SKM-1 treated with dmso at 0.1 percent for 144 hours (cell line): Measurements from ENCODE around the gene LMBR1.

Experiments used
- DNase-seq: peaks from one replicate; lab custom pipeline; 2025; ENCODE audit not compliant: unreplicated experiment; lab: John Stamatoyannopoulos, UW

LMBR1 gene

DNA sequence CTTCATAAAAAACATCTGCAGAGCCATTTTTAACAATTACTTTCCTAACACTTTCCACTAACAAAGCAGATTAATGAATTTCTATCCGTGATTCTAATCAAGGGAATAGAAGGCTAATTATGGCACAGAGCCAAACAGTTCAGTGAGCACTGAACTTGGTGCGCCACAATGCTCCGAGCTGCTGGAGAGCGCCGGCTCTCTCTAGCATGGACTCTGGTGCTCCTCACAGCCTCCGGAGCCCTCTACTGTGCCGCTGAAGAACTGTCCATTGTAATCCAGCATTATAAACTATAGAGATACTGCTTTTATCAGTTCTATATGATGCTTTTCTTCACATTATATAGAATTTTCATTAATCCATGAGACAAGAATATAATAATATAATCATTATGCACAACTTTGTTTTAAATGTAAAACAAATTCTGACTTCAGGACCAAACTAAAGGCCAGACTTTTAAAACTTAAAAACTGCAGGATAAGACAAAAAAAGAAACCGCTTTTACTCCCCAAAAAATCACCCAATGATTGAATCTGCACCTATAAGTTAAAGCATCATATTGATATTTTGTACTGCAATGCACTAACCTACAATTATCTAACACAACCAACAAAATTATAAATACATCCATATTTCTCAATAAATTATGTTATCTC is 128.8 kb downstream of the LMBR1 start:
- DNase-seq, result no peak

- no peak for DNase-seq
These were observed 133.3 kb downstream of the LMBR1 start for GRCh38 chr7:156759579-156760202.

GRCh38 chr7:156759143-156759542 is 133.8 kb downstream of the LMBR1 start:
- no peak for DNase-seq

- no peak for DNase-seq
These were observed 138.8 kb downstream of the LMBR1 start for GRCh38 chr7:156754201-156754600.

DNA sequence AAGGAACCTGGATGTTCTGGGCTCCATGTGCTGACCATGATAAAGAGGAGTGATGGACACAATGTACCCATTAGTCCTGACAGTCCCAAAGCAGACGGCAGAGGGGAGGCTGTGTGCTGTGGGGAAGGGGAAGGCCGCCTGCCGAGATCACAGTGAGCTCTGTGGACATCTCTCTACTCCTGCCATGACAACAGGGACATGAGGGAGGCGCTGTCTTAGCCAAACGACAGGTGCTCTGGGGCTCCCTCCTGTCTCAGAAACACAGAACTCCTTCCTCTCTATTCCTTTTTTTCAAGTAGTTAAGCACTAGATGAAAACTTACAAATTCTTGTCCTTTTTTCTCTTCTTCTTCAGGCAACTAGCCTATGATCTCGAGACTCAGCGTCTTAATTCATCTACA is 139.4 kb downstream of the LMBR1 start:
- DNase-seq, result no peak

DNA sequence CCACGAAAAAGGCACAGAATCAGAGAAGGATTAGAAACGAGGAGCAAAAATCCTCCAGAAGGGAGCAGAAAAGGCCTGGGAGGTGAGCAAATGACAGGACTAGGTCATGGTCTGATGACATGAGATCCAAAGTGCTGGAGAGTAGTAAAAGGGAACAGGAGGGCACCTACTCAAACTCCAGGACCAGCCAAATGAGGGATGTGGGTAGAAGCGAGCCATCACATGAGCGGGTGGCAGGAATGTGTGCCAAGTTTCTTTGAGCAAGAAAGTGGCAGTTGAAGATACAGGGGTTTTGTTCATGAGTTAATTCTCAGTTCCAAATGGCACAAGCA is 139.8 kb downstream of the LMBR1 start:
- DNase-seq, result no peak

DNA sequence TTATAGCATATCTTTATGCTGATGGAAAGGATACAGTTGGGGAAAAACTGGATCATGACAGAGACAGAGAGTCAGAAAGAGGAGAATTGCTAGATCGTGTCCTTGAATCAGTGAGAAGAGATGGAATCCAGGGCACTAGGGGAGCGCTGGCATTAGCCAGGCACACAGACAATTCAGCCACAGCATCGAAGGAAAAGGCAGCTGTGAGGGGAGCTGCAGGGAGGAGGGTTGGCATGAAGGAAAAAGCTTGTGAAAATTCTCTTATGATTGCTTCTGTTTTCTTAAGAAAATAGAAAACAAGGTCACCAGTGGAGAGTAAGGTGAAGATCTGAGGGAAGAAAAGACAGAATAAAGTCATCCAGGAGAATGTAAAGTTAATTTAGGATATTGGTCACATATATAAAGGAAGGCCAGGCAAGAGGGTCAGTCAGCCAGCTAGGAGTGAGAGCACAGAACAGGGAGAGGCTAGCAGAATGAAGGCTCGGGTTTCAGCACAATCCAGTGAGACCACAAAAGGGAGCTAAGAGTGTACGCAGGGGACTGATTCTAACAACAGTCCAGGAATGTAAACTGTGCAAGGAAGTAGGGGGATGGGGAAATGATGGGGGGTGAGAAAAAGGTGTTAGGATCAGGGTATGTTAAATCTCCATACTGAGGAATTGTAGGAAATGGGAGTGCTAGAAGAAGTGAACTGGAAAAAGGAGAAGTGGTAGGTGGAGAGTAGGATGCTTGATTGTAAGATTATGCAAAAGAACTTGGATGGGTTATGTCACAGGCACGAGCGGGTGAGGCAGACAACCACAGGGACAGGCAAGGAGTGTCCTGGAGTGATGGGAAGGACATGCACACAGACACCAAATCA is 140.4 kb downstream of the LMBR1 start:
- DNase-seq, result no peak

- no peak for DNase-seq
These were observed 141.7 kb downstream of the LMBR1 start for GRCh38 chr7:156751319-156751718.

DNA sequence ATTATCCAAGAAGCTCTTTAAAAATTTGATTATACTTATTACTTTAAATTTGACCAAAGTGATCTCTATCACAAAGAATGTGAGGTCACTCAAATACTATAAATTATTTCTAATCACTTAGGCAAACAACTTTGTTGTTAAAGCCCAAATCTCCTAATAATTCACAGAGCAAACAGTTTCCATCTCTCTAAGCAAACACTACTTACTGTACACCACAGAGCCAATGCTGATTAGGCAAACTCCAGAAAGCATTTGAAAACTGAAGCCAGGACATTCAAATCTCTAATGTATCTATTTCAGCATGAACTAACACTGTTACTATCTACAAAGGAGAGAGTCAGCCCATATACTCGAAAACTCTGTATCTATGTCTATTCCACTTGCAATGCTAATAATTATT is 145.3 kb downstream of the LMBR1 start:
- no peak for DNase-seq

- no peak for DNase-seq
These were observed 146.1 kb downstream of the LMBR1 start for GRCh38 chr7:156746891-156747290.

- DNase-seq, result no peak
These were observed 153.4 kb downstream of the LMBR1 start for GRCh38 chr7:156739596-156739995.

- no peak for DNase-seq
These were observed 157.1 kb downstream of the LMBR1 start for GRCh38 chr7:156735851-156736250.

GRCh38 chr7:156733638-156734037 is 159.3 kb downstream of the LMBR1 start:
- DNase-seq, result no peak

DNA sequence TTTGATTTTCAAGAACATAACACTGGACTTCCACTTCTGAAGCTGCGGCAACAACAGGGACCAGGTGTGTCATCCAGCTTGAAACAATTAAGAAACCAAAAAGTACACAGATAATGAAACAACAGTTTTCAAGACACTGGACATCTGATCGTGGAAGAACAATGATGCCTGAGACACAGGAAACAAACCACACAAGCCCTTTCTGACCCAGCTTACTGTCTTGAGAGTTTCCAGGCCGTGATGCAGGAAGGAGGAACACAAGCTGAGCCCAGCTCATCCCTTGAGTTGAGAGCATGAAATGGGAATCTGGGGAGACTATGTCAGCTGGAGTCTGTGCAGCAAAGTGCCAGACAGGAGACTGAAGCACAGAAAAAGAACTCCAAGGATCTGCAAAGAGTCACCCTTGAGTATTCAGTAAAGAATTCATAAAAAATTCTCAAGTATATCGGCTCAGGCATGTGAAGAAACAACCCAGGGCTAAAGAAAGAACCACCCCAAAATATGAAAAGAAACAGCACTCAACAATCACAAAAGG is 160.8 kb downstream of the LMBR1 start:
- no peak for DNase-seq

GRCh38 chr7:156731651-156732050 is 161.3 kb downstream of the LMBR1 start:
- DNase-seq, result no peak

DNA sequence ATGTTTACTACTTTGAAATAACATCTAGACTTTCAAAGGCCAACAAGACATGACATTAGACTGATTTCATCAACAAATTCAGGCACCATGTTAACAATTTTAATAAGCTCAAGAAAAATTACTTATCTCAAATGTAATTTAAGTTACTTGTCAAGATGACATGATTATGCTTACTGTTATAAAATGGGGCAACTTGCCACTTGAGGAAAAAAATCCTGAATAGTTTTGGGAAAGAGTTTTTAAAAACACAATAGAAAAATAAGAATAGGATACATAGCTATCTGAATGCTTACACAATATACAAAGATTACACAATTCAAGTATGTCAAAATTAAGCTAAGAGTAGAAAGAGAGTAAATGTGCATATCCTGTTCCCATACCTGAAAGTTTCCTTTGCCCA is 167.0 kb downstream of the LMBR1 start:
- no peak for DNase-seq

- no peak for DNase-seq
These were observed 167.9 kb downstream of the LMBR1 start for GRCh38 chr7:156725073-156725472.

GRCh38 chr7:156722043-156722826 is 170.7 kb downstream of the LMBR1 start:
- no peak for DNase-seq

DNA sequence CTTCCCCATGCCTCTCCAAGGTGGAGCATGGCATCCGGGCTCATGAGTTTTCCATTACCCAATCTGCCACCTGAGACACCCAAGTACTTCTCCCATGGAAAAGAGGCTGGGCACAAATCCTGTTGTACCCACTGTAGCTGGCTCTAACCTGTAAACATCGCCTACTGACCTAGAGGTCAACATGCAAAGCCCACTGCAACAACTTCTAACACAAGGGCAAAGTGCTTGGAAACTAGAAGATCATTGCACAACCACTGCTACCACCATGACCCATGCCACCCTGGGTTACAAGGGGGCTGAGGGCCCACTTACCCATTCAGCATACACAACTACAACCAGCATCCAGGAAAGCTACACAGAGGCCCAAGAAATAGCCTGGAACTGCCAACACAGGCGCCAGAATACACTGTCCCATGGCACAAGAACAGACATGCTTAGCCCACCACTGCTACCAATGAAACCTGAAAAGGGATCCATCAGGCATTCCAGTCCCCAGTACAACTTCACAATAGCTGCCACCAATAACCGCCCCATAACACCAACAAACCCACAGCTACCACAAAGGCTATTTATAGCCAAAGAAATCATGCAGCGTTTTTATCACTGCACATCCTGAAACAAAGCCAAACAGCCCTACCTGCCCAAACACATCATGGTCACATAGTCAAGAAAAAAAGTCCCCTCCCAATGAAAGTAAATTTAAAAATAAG is 189.1 kb downstream of the LMBR1 start:
- no peak for DNase-seq

GRCh38 chr7:156703209-156703608 is 189.8 kb downstream of the LMBR1 start:
- no peak for DNase-seq

GRCh38 chr7:156702399-156702798 is 190.6 kb downstream of the LMBR1 start:
- no peak for DNase-seq
